Measurements from ENCODE around the gene ZSCAN12. TPM values are rescaled to one million over a fixed set of nuclear protein-coding genes. Genes with fewer than 3 reads are reported as not detected.
"Not testable (repeated sequence)": the region's sequence is repeated elsewhere in the genome, so short reads cannot be mapped to it uniquely, and the experiment has no call there.

ZSCAN12 gene
- total RNA-seq, result 1 to 10 TPM; 2.7 to 2.8 (median 2.7) TPM

- Mint-ChIP-seq H3K9me3 (no peaks in the 10 kb centered on the region), H3K27me3 (ENCODE audit: low read depth) (peaks cover 15% of the 10 kb centered on the region), H3K36me3 (ENCODE audit: insufficient read depth) (peaks cover 23% of the 10 kb centered on the region), H3K4me1 (ENCODE audit: low read depth) (peaks cover 39% of the 10 kb centered on the region), H3K4me3 (peak within 1 kb of the TSS; percentile 92)
- peak; percentile 78 for DNase-seq
- ATAC-seq, result peak; percentile 98
Observed at GRCh38 chr6:28399350-28400121, at the start of gene ZSCAN12. ZSCAN12 (minus strand) TSS chr6:28399747; CDS start chr6:28398405, 1,342 bp downstream.

- DNase-seq (no peak), ATAC-seq (no peak)
- peaks cover 3% of the 10 kb centered on the region for H3K36me3 Mint-ChIP-seq (ENCODE audit: insufficient read depth)
- peaks cover 15% of the 10 kb centered on the region for H3K4me1 Mint-ChIP-seq (ENCODE audit: low read depth)
- H3K4me3 Mint-ChIP-seq, result no peak overlapping the region
- peaks cover 8% of the 10 kb centered on the region for H3K9me3 Mint-ChIP-seq
- H3K27me3 Mint-ChIP-seq (ENCODE audit: low read depth), result peaks cover 41% of the 10 kb centered on the region
Observed at GRCh38 chr6:28449056-28449455, 49.5 kb upstream of the ZSCAN12 start.

- Mint-ChIP-seq H3K27me3 (ENCODE audit: low read depth) (peaks cover 40% of the 10 kb centered on the region), H3K4me1 (ENCODE audit: low read depth) (peaks cover 30% of the 10 kb centered on the region)
- not testable (repeated sequence) for DNase-seq; ATAC-seq; H3K4me3 Mint-ChIP-seq; H3K9me3 Mint-ChIP-seq; H3K36me3 Mint-ChIP-seq (ENCODE audit: insufficient read depth)
Observed at GRCh38 chr6:28447512-28447906, 48.0 kb upstream of the ZSCAN12 start.

- DNase-seq (no peak), ATAC-seq (no peak)
- H3K4me3 Mint-ChIP-seq, result peak overlapping the region; percentile 75
- H3K4me1 Mint-ChIP-seq (ENCODE audit: low read depth), result peaks cover 30% of the 10 kb centered on the region
- H3K27me3 Mint-ChIP-seq (ENCODE audit: low read depth), result peaks cover 42% of the 10 kb centered on the region
- H3K36me3 Mint-ChIP-seq (ENCODE audit: insufficient read depth), result peaks cover 3% of the 10 kb centered on the region
- peaks cover 8% of the 10 kb centered on the region for H3K9me3 Mint-ChIP-seq
Observed at GRCh38 chr6:28446818-28447511, 47.4 kb upstream of the ZSCAN12 start.

GRCh38 chr6:28444759-28445158 lies 45.2 kb upstream of the ZSCAN12 start:
- DNase-seq; H3K4me3 Mint-ChIP-seq; H3K36me3 Mint-ChIP-seq (ENCODE audit: insufficient read depth); H3K9me3 Mint-ChIP-seq; ATAC-seq: not testable (repeated sequence)
- peaks cover 30% of the 10 kb centered on the region for H3K4me1 Mint-ChIP-seq (ENCODE audit: low read depth)
- H3K27me3 Mint-ChIP-seq (ENCODE audit: low read depth), result peaks cover 34% of the 10 kb centered on the region

GRCh38 chr6:28443112-28443773 lies 43.7 kb upstream of the ZSCAN12 start, which contains the start of gene ZSCAN23:
ZSCAN23 (minus strand) TSS chr6:28443491; CDS start chr6:28436266, 7,225 bp downstream.
- H3K9me3 Mint-ChIP-seq, result peaks cover 8% of the 10 kb centered on the region
- peaks cover 41% of the 10 kb centered on the region for H3K27me3 Mint-ChIP-seq (ENCODE audit: low read depth)
- peak within 1 kb of the TSS; percentile 98 for H3K4me3 Mint-ChIP-seq
- peak; percentile 77 for DNase-seq
- peaks cover 3% of the 10 kb centered on the region for H3K36me3 Mint-ChIP-seq (ENCODE audit: insufficient read depth)
- H3K4me1 Mint-ChIP-seq (ENCODE audit: low read depth), result peaks cover 26% of the 10 kb centered on the region
- ATAC-seq, result peak; percentile 95 to 96

- H3K4me1 Mint-ChIP-seq (ENCODE audit: low read depth), result peaks cover 26% of the 10 kb centered on the region
- H3K4me3 Mint-ChIP-seq, result peak overlapping the region; percentile 98
- ATAC-seq, result no peak
- peaks cover 40% of the 10 kb centered on the region for H3K27me3 Mint-ChIP-seq (ENCODE audit: low read depth)
- H3K9me3 Mint-ChIP-seq, result peaks cover 8% of the 10 kb centered on the region
- DNase-seq, result no peak
- peaks cover 3% of the 10 kb centered on the region for H3K36me3 Mint-ChIP-seq (ENCODE audit: insufficient read depth)
Observed at GRCh38 chr6:28442586-28442985, 43.0 kb upstream of the ZSCAN12 start.

GRCh38 chr6:28436404-28436803 lies 36.9 kb upstream of the ZSCAN12 start:
- Mint-ChIP-seq H3K36me3 (ENCODE audit: insufficient read depth) (peaks cover 4% of the 10 kb centered on the region), H3K4me3 (no peak overlapping the region), H3K4me1 (ENCODE audit: low read depth) (no peaks in the 10 kb centered on the region), H3K9me3 (no peaks in the 10 kb centered on the region), H3K27me3 (ENCODE audit: low read depth) (peaks cover 7% of the 10 kb centered on the region)
- no peak for DNase-seq
- no peak for ATAC-seq

- Mint-ChIP-seq H3K9me3 (no peaks in the 10 kb centered on the region), H3K4me3 (no peak overlapping the region), H3K36me3 (ENCODE audit: insufficient read depth) (peaks cover 4% of the 10 kb centered on the region), H3K27me3 (ENCODE audit: low read depth) (peaks cover 3% of the 10 kb centered on the region), H3K4me1 (ENCODE audit: low read depth) (no peaks in the 10 kb centered on the region)
- ATAC-seq (no peak), DNase-seq (no peak)
Observed at GRCh38 chr6:28433119-28433518, 33.6 kb upstream of the ZSCAN12 start.

GRCh38 chr6:28429781-28430180 lies 30.2 kb upstream of the ZSCAN12 start:
- Mint-ChIP-seq H3K36me3 (ENCODE audit: insufficient read depth) (peaks cover 2% of the 10 kb centered on the region), H3K9me3 (no peaks in the 10 kb centered on the region), H3K27me3 (ENCODE audit: low read depth) (peaks cover 3% of the 10 kb centered on the region), H3K4me1 (ENCODE audit: low read depth) (peaks cover 7% of the 10 kb centered on the region), H3K4me3 (no peak overlapping the region)
- no peak for DNase-seq
- no peak for ATAC-seq

- Mint-ChIP-seq H3K9me3 (no peaks in the 10 kb centered on the region), H3K4me3 (no peak overlapping the region), H3K27me3 (ENCODE audit: low read depth) (peaks cover 17% of the 10 kb centered on the region), H3K4me1 (ENCODE audit: low read depth) (peaks cover 7% of the 10 kb centered on the region), H3K36me3 (ENCODE audit: insufficient read depth) (no peaks in the 10 kb centered on the region)
- no peak for DNase-seq
- ATAC-seq, result peak; percentile 67 to 87
Observed at GRCh38 chr6:28425944-28426541, 26.5 kb upstream of the ZSCAN12 start.

GRCh38 chr6:28424163-28424562 lies 24.6 kb upstream of the ZSCAN12 start:
- Mint-ChIP-seq H3K9me3 (no peaks in the 10 kb centered on the region), H3K36me3 (ENCODE audit: insufficient read depth) (no peaks in the 10 kb centered on the region), H3K4me3 (no peak overlapping the region), H3K27me3 (ENCODE audit: low read depth) (peaks cover 21% of the 10 kb centered on the region), H3K4me1 (ENCODE audit: low read depth) (peaks cover 7% of the 10 kb centered on the region)
- DNase-seq (no peak), ATAC-seq (no peak)

- Mint-ChIP-seq H3K36me3 (ENCODE audit: insufficient read depth) (no peaks in the 10 kb centered on the region), H3K4me3 (no peak overlapping the region), H3K9me3 (no peaks in the 10 kb centered on the region), H3K4me1 (ENCODE audit: low read depth) (peaks cover 7% of the 10 kb centered on the region), H3K27me3 (ENCODE audit: low read depth) (peaks cover 21% of the 10 kb centered on the region)
- no peak for DNase-seq
- no peak for ATAC-seq
Observed at GRCh38 chr6:28423546-28423945, 24.0 kb upstream of the ZSCAN12 start.

GRCh38 chr6:28413681-28414080 lies 14.1 kb upstream of the ZSCAN12 start:
- H3K4me1 Mint-ChIP-seq (ENCODE audit: low read depth), result no peaks in the 10 kb centered on the region
- no peaks in the 10 kb centered on the region for H3K9me3 Mint-ChIP-seq
- no peak for ATAC-seq

More at GRCh38 chr6:28413681-28414080, 14.1 kb upstream of the ZSCAN12 start:
- H3K36me3 Mint-ChIP-seq (ENCODE audit: insufficient read depth), result no peaks in the 10 kb centered on the region
- H3K27me3 Mint-ChIP-seq (ENCODE audit: low read depth), result peaks cover 27% of the 10 kb centered on the region
- H3K4me3 Mint-ChIP-seq, result no peak overlapping the region
- DNase-seq, result no peak

Data from activated T-cell treated with anti-CD3 and anti-CD28 coated beads, Interleukin-2, amount 50 U/mL, for 4 hours (primary cell).